Neuronal stem cell (in vitro differentiated cells): Measurements from ENCODE around the gene SPECC1L.

Source experiments
- DNase-seq: peaks from one replicate; pipeline ENCODE4 v3.0.0-alpha.2; 2013; ENCODE audit warnings: low spot score
- H2AFZ ChIP-seq: one replicate; pipeline ENCODE4 v1.6.1; 2013; ENCODE audit warnings: mild to moderate bottlenecking, low read length, inconsistent platforms
- H2AK5ac ChIP-seq: 2 replicates; pipeline ENCODE4 v1.6.1; 2013; ENCODE audit warnings: low read depth, mild to moderate bottlenecking, inconsistent platforms, low read length, moderate library complexity, mixed read lengths
- H2BK120ac ChIP-seq: 2 replicates; pipeline ENCODE4 v1.6.1; 2013; ENCODE audit warnings: low read depth, mild to moderate bottlenecking, inconsistent platforms, low read length, moderate library complexity, mixed read lengths
- H2BK12ac ChIP-seq: one replicate; pipeline ENCODE4 v1.6.1; 2013; ENCODE audit warnings: low read length, inconsistent platforms
- H2BK15ac ChIP-seq: 2 replicates; pipeline ENCODE4 v1.6.1; 2013; ENCODE audit warnings: mild to moderate bottlenecking, low read length, inconsistent platforms, mixed read lengths
- H2BK5ac ChIP-seq: one replicate; pipeline ENCODE4 v1.6.1; 2013; ENCODE audit warnings: inconsistent platforms, mild to moderate bottlenecking, low read length, moderate library complexity
- H3K14ac ChIP-seq: one replicate; pipeline ENCODE4 v1.6.1; 2013; ENCODE audit warnings: low read length, inconsistent platforms
- H3K18ac ChIP-seq: 2 replicates; pipeline ENCODE4 v1.6.1; 2013; ENCODE audit warnings: low read length, inconsistent platforms
- H3K23ac ChIP-seq: 2 replicates; pipeline ENCODE4 v1.6.1; 2013; ENCODE audit warnings: low read depth, mild to moderate bottlenecking, mixed read lengths, low read length, inconsistent platforms; ENCODE audit not compliant: poor library complexity
- H3K27ac ChIP-seq: replicated peaks from 3 replicates; pipeline ENCODE4 v1.5.1; 2013; ENCODE audit warnings: low read length, inconsistent platforms
- H3K27me3 ChIP-seq, 3 experiments: 2 replicates each; pipeline ENCODE4 v1.6.1; 2013; ENCODE audit warnings: low read length in 3 of 3, mild to moderate bottlenecking in 2 of 3, inconsistent platforms in 1 of 3, low read depth in 1 of 3, mixed read lengths in 1 of 3, moderate library complexity in 1 of 3; ENCODE audit not compliant: control insufficient read depth in 3 of 3, insufficient read depth in 3 of 3
- H3K36me3 ChIP-seq, 2 donors: replicated peaks in 1 of 2; 2 replicates each; pipeline ENCODE4 v1.6.1; 2013; ENCODE audit warnings: low read length in 2 of 2; ENCODE audit not compliant: control insufficient read depth in 2 of 2, insufficient read depth in 2 of 2
- H3K4ac ChIP-seq: 2 replicates; pipeline ENCODE4 v1.6.1; 2013; ENCODE audit warnings: inconsistent platforms, mild to moderate bottlenecking, low read length, moderate library complexity
- H3K4me1 ChIP-seq, 2 donors: 1 replicate in 1 of 2; 2 replicates in 1 of 2; pipeline ENCODE4 v1.6.1; 2013; ENCODE audit warnings: low read length in 2 of 2, low read depth in 1 of 2; ENCODE audit not compliant: control insufficient read depth in 2 of 2, insufficient read depth in 1 of 2
- H3K4me2 ChIP-seq: one replicate; pipeline ENCODE4 v1.6.1; 2013; ENCODE audit warnings: mild to moderate bottlenecking, low read length, inconsistent platforms; ENCODE audit not compliant: insufficient read depth, poor library complexity, severe bottlenecking
- H3K4me3 ChIP-seq, 2 donors: 2 replicates each; pipeline ENCODE4 v1.5.1; 2013; ENCODE audit warnings: low read length in 2 of 2, mild to moderate bottlenecking in 2 of 2, inconsistent platforms in 1 of 2, moderate library complexity in 1 of 2
- H3K79me1 ChIP-seq: one replicate; pipeline ENCODE4 v1.6.1; 2013; ENCODE audit warnings: low read depth, mild to moderate bottlenecking, inconsistent platforms, low read length, moderate library complexity
- H3K9ac ChIP-seq: one replicate; pipeline ENCODE4 v1.6.1; 2013; ENCODE audit warnings: mild to moderate bottlenecking, low read depth, low read length, inconsistent platforms; ENCODE audit not compliant: poor library complexity
- H3K9me3 ChIP-seq, 2 donors: replicated peaks in 1 of 2; 2 replicates each; pipeline versions ENCODE3 to v1.6.1; 2013; ENCODE audit warnings: low read length in 2 of 2, mild to moderate bottlenecking in 2 of 2, inconsistent platforms in 1 of 2, low read depth in 1 of 2, mixed read lengths in 1 of 2, moderate library complexity in 1 of 2; ENCODE audit not compliant: control insufficient read depth in 2 of 2, insufficient read depth in 1 of 2
- H4K8ac ChIP-seq: one replicate; pipeline ENCODE4 v1.6.1; 2013; ENCODE audit warnings: low read depth, mild to moderate bottlenecking, inconsistent platforms, low read length, moderate library complexity
- H4K91ac ChIP-seq: one replicate; pipeline ENCODE4 v1.6.1; 2013; ENCODE audit warnings: low read length, low read depth, mild to moderate bottlenecking, inconsistent platforms; ENCODE audit not compliant: poor library complexity
- WGBS, 2 donors: extraction: QIAGEN DNeasy Blood & Tissue Kit; methylation state at CpG; one replicate each; pipeline ENCODE4 v1.1.7; 2013; ENCODE audit warnings: missing lambda C conversion rate in 2 of 2, mixed read lengths in 1 of 2; ENCODE audit not compliant: insufficient read length in 2 of 2, insufficient replicate concordance in 1 of 2; ENCODE audit errors: extremely low coverage in 2 of 2; 5-methylcytosine and 5-hydroxymethylcytosine counted together

The SPECC1L gene

DNA sequence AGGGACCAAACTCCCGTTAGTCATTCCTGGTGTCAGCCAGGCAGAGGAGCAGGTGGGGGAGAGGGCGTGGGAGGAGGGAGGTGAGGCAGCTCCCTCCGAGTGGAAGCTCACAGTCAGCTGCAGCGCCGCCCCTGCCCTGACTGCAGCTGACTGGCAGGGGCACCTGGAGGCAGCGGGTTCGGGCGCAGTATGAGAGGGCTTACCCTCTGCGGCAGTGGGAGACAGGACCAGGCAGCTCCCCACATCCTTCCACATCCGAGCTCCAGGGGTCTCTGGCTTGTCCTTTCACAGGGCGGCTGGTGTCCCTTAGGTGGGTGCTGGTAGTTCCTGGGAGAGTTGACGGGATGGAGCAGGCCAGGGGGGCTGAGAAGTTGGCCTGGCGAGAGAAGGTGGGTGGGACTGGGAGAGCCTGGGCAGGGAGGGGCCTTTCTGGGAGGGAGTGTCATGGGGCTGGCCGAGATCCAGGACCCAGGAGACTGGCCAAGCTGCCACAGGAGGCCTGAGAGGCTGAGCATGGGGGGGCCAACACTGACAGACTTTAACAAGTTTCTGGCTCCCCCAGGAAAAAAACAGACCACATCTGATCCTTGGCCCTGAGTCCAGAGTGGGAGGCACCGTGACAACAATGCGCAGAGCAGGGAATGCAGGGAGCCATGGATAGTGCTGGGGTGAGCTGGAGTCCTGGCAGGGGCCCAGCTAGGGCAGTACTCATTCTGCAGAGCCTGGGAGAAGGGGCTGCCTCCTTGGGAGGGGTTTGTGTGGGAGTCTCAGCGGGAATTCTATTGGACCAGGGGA, 161.6 kb downstream of the SPECC1L start:
- Histone ChIP-seq H3K36me3 (no peaks in the 10 kb centered on the region), H3K4me1 (peaks cover 6 to 19% of the 10 kb centered on the region in 2 donors), H2AK5ac (no peak overlapping the region), H3K23ac (no peak overlapping the region), H2BK5ac (no peak overlapping the region), H2BK12ac (no peak overlapping the region), H3K4ac (no peak overlapping the region), H3K27me3 (no peaks in the 10 kb centered on the region), H2BK15ac (no peak overlapping the region), H3K9me3 (no peaks in the 10 kb centered on the region), H3K4me3 (no peak overlapping the region), H3K4me2 (no peak overlapping the region), H3K79me1 (peaks cover 5% of the 10 kb centered on the region), H2AFZ (no peak overlapping the region), H3K9ac (no peak overlapping the region), H3K14ac (no peak overlapping the region), H4K91ac (no peak overlapping the region), H2BK120ac (no peak overlapping the region), H3K18ac (peak overlapping the region; percentile 76), H4K8ac (no peak overlapping the region), H3K27ac (no peak overlapping the region)
- WGBS, 2 donors = no CpG with 5 or more reads among the region's 17 CpGs
- DNase-seq = no peak

GRCh38 chr22:24433001-24433827, 162.6 kb downstream of the SPECC1L start:
- no peak overlapping the region for H3K4me2 ChIP-seq
- H3K27me3 ChIP-seq = no peaks in the 10 kb centered on the region
- peak overlapping the region in 1 of 2 donors; percentile 3 for H3K4me3 ChIP-seq
- peaks cover 6 to 19% of the 10 kb centered on the region in 2 donors for H3K4me1 ChIP-seq
- H3K18ac ChIP-seq = peak overlapping the region; percentile 56
- peak overlapping the region; percentile 93 for H2AK5ac ChIP-seq
- H3K79me1 ChIP-seq = peaks cover 5% of the 10 kb centered on the region
- no peak overlapping the region for H4K8ac ChIP-seq
- H3K9me3 ChIP-seq = no peaks in the 10 kb centered on the region
- no peak overlapping the region for H2BK15ac ChIP-seq
- no peak overlapping the region for H3K9ac ChIP-seq
- H4K91ac ChIP-seq = no peak overlapping the region
- peak overlapping the region; percentile 44 for H3K23ac ChIP-seq
- no peak overlapping the region for H2AFZ ChIP-seq
- H3K27ac ChIP-seq = no peak overlapping the region
- DNase-seq = no peak
- peak overlapping the region; percentile 10 for H3K4ac ChIP-seq
- peak overlapping the region; percentile 39 for H3K14ac ChIP-seq
- no peaks in the 10 kb centered on the region for H3K36me3 ChIP-seq
- whole genome bisulfite sequencing, 2 donors = no CpG with 5 or more reads among the region's 34 CpGs
- no peak overlapping the region for H2BK5ac ChIP-seq
- H2BK12ac ChIP-seq = peak overlapping the region; percentile 52
- H2BK120ac ChIP-seq = no peak overlapping the region

GRCh38 chr22:24433828-24434470, 163.3 kb downstream of the SPECC1L start:
- peak overlapping the region; percentile 10 for H3K4ac ChIP-seq
- peak overlapping the region; percentile 44 for H3K23ac ChIP-seq
- H3K9me3 ChIP-seq = no peaks in the 10 kb centered on the region
- DNase-seq = no peak
- H3K4me2 ChIP-seq = no peak overlapping the region
- no peak overlapping the region for H2BK5ac ChIP-seq
- no peak overlapping the region for H3K14ac ChIP-seq
- no peak overlapping the region for H3K27ac ChIP-seq
- H2AFZ ChIP-seq = peak overlapping the region; percentile 4
- WGBS, 2 donors = no CpG with 5 or more reads among the region's 12 CpGs
- peak overlapping the region; percentile 56 for H3K18ac ChIP-seq
- H2BK12ac ChIP-seq = peak overlapping the region; percentile 52
- no peak overlapping the region for H3K9ac ChIP-seq
- peak overlapping the region; percentile 93 for H2AK5ac ChIP-seq
- H3K4me3 ChIP-seq = no peak overlapping the region
- H3K4me1 ChIP-seq = peaks cover 6 to 15% of the 10 kb centered on the region in 2 donors
- H3K27me3 ChIP-seq = no peaks in the 10 kb centered on the region
- no peaks in the 10 kb centered on the region for H3K36me3 ChIP-seq
- H3K79me1 ChIP-seq = peaks cover 5% of the 10 kb centered on the region
- H2BK15ac ChIP-seq = no peak overlapping the region
- H2BK120ac ChIP-seq = no peak overlapping the region
- no peak overlapping the region for H4K8ac ChIP-seq
- no peak overlapping the region for H4K91ac ChIP-seq
